Fibroblast of mammary gland (primary cell): ENCODE results near the gene CLEC16A.

Source experiments
- DNase-seq: peaks from one replicate; pipeline ENCODE4 v3.0.0-alpha.2; 2010; ENCODE audit warnings: low read depth
- H3K4me3 ChIP-seq: 2 replicates; pipeline ENCODE4 v1.5.1; 2011; ENCODE audit warnings: low read depth, mild to moderate bottlenecking, low read length, moderate library complexity; ENCODE audit not compliant: control insufficient read depth
- TF ChIP-seq, protein P1 (sequence below): conservative IDR thresholded peaks from 2 replicates; pipeline ENCODE4 v1.5.1; 2011; ENCODE audit warnings: low read depth, low read length, inconsistent platforms; ENCODE audit not compliant: control insufficient read depth, insufficient read depth

CLEC16A gene, protein sequence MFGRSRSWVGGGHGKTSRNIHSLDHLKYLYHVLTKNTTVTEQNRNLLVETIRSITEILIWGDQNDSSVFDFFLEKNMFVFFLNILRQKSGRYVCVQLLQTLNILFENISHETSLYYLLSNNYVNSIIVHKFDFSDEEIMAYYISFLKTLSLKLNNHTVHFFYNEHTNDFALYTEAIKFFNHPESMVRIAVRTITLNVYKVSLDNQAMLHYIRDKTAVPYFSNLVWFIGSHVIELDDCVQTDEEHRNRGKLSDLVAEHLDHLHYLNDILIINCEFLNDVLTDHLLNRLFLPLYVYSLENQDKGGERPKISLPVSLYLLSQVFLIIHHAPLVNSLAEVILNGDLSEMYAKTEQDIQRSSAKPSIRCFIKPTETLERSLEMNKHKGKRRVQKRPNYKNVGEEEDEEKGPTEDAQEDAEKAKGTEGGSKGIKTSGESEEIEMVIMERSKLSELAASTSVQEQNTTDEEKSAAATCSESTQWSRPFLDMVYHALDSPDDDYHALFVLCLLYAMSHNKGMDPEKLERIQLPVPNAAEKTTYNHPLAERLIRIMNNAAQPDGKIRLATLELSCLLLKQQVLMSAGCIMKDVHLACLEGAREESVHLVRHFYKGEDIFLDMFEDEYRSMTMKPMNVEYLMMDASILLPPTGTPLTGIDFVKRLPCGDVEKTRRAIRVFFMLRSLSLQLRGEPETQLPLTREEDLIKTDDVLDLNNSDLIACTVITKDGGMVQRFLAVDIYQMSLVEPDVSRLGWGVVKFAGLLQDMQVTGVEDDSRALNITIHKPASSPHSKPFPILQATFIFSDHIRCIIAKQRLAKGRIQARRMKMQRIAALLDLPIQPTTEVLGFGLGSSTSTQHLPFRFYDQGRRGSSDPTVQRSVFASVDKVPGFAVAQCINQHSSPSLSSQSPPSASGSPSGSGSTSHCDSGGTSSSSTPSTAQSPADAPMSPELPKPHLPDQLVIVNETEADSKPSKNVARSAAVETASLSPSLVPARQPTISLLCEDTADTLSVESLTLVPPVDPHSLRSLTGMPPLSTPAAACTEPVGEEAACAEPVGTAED

DNA sequence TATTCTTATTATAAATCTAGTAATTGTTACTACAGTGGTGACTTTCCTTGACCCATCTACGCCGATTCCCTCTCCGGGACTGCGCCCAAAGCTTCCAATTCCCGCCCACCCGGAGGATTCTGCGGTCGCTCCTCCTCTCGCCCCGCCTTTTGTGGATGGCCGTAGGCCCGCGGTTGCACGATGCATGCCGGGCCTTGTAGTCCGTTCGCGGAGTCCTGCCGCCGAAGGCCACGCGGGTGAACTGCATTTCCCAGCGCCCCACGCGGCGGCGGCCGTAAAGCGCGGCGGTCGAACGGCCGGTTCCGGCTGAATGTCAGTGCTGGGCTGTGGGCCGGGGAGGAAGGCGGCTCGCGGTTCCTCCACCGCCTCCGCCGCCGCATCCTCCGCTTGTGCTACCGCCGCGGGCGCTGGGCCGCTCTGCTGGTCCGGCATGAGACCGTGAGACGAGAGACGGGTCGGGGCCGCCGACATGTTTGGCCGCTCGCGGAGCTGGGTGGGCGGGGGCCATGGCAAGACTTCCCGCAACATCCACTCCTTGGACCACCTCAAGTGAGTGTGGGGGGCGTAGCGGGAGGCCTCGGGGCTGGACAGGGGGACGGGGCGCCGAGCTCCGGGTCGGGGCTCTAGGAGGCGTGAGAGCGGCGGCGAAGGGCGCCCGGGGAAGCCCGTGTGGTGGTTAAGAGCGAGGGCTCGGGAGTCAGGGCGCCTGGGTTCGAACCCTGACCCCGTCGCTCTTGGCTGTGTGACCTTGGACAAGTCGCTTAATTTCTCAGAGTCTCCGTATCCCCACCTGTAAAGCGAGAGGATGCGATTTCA, at the start of gene CLEC16A:
Gene CLEC16A, plus strand, starts transcription at position 316 of the 816 bp plus-strand sequence. Its CDS starts 154 bp downstream, at position 470.
- peak; percentile 96 for DNase-seq
- H3K4me3 ChIP-seq, result peak within 1 kb of the TSS; percentile 84
- TF ChIP-seq, protein P1, sequence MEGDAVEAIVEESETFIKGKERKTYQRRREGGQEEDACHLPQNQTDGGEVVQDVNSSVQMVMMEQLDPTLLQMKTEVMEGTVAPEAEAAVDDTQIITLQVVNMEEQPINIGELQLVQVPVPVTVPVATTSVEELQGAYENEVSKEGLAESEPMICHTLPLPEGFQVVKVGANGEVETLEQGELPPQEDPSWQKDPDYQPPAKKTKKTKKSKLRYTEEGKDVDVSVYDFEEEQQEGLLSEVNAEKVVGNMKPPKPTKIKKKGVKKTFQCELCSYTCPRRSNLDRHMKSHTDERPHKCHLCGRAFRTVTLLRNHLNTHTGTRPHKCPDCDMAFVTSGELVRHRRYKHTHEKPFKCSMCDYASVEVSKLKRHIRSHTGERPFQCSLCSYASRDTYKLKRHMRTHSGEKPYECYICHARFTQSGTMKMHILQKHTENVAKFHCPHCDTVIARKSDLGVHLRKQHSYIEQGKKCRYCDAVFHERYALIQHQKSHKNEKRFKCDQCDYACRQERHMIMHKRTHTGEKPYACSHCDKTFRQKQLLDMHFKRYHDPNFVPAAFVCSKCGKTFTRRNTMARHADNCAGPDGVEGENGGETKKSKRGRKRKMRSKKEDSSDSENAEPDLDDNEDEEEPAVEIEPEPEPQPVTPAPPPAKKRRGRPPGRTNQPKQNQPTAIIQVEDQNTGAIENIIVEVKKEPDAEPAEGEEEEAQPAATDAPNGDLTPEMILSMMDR, result no peak

DNA sequence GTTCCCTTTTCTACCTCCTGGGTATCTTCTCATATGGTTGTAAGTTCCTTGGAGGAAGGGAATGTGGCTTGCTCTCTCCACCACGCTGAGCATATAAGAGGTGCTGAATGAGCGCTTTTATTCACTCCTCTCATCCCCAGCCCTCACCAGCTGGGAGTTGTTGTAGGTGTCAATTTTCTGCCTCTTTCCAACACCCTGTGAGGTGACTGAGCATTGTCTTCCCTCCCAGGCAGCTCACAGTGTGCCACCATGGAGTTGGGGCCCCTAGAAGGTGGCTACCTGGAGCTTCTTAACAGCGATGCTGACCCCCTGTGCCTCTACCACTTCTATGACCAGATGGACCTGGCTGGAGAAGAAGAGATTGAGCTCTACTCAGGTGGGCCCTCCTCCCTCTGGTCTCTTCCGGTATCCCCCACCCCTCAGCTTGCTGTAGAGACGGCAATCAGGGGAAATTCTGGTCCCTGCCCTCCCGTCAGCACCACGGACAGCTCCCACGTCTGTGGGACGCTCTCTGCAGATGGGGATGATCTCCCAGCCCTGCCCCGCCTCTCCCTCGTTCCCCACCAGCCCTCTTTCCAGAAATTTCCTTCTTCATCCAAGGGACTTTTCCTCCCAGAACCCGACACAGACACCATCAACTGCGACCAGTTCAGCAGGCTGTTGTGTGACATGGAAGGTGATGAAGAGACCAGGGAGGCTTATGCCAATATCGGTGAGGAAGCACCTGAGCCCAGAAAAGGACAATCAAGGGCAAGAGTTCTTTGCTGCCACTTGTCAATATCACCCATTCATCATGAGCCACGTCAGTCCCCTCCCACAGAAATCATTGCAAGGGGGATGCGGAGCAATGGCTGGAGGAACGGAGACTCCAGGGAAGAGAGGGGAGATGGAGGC, 49.1 kb upstream of the CLEC16A start:
- H3K4me3 ChIP-seq, result no peak overlapping the region
- TF ChIP-seq, protein P1, result no peak
- DNase-seq, result peak; percentile 30

DNA sequence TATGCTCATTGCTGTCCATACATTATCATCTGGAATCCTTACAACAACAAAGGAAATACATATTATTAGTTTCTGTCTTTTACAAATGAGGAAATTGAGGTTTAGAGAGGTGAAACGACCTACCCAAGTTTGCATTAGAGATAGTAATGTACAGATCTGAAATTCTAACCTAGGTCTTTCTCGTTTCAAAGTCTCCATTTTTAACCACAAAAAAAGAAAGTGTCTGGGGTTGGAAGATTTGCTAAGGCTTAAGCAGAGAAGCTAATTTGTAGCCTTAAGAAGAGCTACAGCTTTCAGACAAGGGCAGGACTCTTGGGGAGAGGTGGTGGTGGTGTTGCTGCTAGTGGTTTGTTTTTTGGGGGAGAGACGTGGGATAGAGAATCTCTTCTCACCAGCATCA, 48.2 kb upstream of the CLEC16A start:
- no peak overlapping the region for H3K4me3 ChIP-seq
- DNase-seq, result no peak
- TF ChIP-seq, protein P1, result no peak

DNA sequence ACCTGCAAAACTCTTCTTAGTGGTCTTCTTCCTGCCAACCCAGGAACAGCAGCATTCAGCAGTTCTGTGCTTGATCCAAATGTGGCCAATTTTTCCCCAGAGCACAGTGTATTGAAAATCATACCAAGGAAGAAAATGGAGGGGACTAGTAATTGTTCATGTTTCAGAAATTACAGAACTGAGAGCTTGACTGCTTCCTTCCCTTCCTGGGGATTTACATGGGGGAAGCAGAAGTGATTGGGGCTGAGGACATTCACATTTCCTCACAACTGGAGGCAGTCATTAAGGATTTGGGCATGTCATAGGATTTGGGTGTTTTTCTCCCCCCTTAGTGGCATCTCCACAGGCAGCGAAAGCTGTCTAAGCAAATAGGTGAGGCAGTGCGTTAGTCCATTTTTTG, 47.6 kb upstream of the CLEC16A start:
- no peak for DNase-seq
- TF ChIP-seq, protein P1, result no peak
- no peak overlapping the region for H3K4me3 ChIP-seq

DNA sequence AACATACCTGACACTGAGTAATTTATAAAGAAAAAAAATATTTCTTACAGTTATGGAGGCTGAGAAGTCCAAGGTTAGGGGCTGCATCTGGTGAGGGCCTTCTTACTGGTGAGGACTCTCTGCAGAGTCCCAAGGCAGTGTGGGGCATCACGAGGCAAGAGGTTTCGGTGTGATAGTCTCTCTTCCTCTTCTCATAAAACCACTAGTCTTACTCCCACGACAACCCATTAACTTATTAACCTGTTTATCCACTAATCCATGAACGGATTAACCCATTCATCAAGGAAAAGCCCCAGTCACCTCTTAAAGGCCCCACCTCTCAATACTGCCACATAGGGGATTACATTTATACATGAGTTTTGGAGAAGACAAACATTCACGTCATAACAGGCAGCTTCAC, 47.2 kb upstream of the CLEC16A start:
- no peak overlapping the region for H3K4me3 ChIP-seq
- TF ChIP-seq, protein P1, result no peak
- no peak for DNase-seq

DNA sequence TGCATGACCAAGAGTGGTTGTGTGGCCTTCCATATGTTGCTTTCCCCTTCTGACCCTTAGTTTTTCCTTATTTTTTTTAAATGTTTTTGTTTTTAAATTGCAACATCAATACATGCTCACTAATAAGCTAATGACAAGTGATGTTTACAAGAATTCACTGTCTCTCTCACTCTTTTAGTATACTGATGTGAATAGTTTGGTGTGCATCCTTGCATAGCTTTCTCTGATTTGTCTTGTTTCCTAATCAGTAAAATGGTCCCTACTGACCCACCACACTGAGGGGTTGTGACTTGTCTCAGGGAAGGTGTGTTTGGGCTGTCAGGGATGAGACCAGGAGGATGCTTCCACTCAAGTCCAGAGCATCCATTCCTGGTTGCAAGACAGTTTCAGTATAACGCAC, 41.4 kb upstream of the CLEC16A start:
- TF ChIP-seq, protein P1, result no peak

More for the DNA sequence above, 41.4 kb upstream of the CLEC16A start:
- no peak overlapping the region for H3K4me3 ChIP-seq
- no peak for DNase-seq
